SU-DHL-6 (cell line): Measurements from ENCODE around the gene TTLL1.
"Not testable (repeated sequence)": the region's sequence is repeated elsewhere in the genome, so short reads cannot be mapped to it uniquely, and the experiment has no call there.

ENCODE experiments used
- H2AFZ ChIP-seq: fragments of 200-600 bp; sonication (generic); 2 replicates; pipeline ENCODE4 v1.6.1; 2014; ENCODE audit warnings: low read depth, mild to moderate bottlenecking, moderate library complexity, mixed read lengths, antibody characterized with exemption, low read length; ENCODE audit not compliant: severe bottlenecking
- H3F3A ChIP-seq: fragments of 200-600 bp; shearing (Covaris generic); 2 replicates; pipeline ENCODE4 v1.6.0; 2016; ENCODE audit warnings: antibody characterized with exemption, mild to moderate bottlenecking; ENCODE audit not compliant: insufficient read depth
- H3K27ac ChIP-seq: fragments of 200-600 bp; sonication (generic); 2 replicates; pipeline ENCODE4 v1.5.1; 2016; ENCODE audit warnings: low read depth, mild to moderate bottlenecking, low read length, moderate library complexity, mixed read lengths
- H3K27me3 ChIP-seq: fragments of 200-600 bp; sonication (generic), shearing (Covaris generic); 2 replicates; pipeline ENCODE4 v1.6.0; 2014; ENCODE audit warnings: mild to moderate bottlenecking, low read length
- H3K36me3 ChIP-seq: fragments of 200-600 bp; sonication (generic); 2 replicates; pipeline ENCODE4 v1.6.1; 2014; ENCODE audit warnings: mild to moderate bottlenecking, low read length, mixed read lengths
- H3K4me2 ChIP-seq: fragments of 300-600, 200-600 bp; shearing (Covaris generic), sonication (generic); 2 replicates; pipeline ENCODE4 v1.6.0; 2014; ENCODE audit warnings: low read length, low read depth, mild to moderate bottlenecking; ENCODE audit not compliant: poor library complexity, severe bottlenecking
- H3K4me3 ChIP-seq: fragments of 200-600 bp; sonication (generic); 2 replicates; pipeline ENCODE4 v1.5.1; 2014; ENCODE audit warnings: antibody characterized with exemption, low read length, mild to moderate bottlenecking, mixed read lengths; ENCODE audit not compliant: insufficient read depth, poor library complexity, severe bottlenecking
- H3K79me2 ChIP-seq: fragments of 200-600 bp; sonication (generic); 2 replicates; pipeline ENCODE4 v1.6.1; 2014; ENCODE audit warnings: mild to moderate bottlenecking, low read length, moderate library complexity; ENCODE audit not compliant: insufficient read depth
- H3K9ac ChIP-seq: fragments of 200-600 bp; sonication (generic); 2 replicates; pipeline ENCODE4 v1.7.0; 2014; ENCODE audit warnings: mild to moderate bottlenecking, low read length
- H3K9me2 ChIP-seq: fragments of 200-600 bp; sonication (generic); replicated peaks from 2 replicates; pipeline ENCODE4 v1.6.1; 2014; ENCODE audit warnings: low read length; ENCODE audit not compliant: insufficient read depth
- H3K9me3 ChIP-seq: fragments of 200-600 bp; sonication (generic); 2 replicates; pipeline ENCODE4 v1.6.1; 2014; ENCODE audit warnings: low read length, mixed read lengths; ENCODE audit not compliant: insufficient read depth
- H4K20me1 ChIP-seq: fragments of 200-600 bp; sonication (generic); 2 replicates; pipeline ENCODE4 v1.6.1; 2014; ENCODE audit warnings: low read depth, mild to moderate bottlenecking, antibody characterized with exemption, low read length, moderate library complexity, mixed read lengths
- CTCF ChIP-seq: fragments of 200-600 bp; sonication (generic); IDR thresholded peaks from one replicate; pipeline ENCODE4 v1.5.1; 2017; ENCODE audit warnings: antibody characterized with exemption, mild to moderate bottlenecking, low read length, moderate library complexity; ENCODE audit not compliant: insufficient read depth, poor library complexity, severe bottlenecking
- EZH2phosphoT487 ChIP-seq: fragments of 200-600 bp; sonication (generic), shearing (Covaris generic); conservative IDR thresholded peaks from 2 replicates; pipeline ENCODE4 v1.6.1; 2018; ENCODE audit warnings: mild to moderate bottlenecking, antibody characterized with exemption, low read length, moderate library complexity, mixed read lengths

Gene TTLL1

GRCh38 chr22:43000441-43001175 is 88.6 kb downstream of the TTLL1 start:
- no peaks in the 10 kb centered on the region for H3K9me2 ChIP-seq
- no peak overlapping the region for H3K27ac ChIP-seq
- H3K9me3 ChIP-seq: no peaks in the 10 kb centered on the region
- H3K4me3 ChIP-seq: no peak overlapping the region
- no peaks in the 10 kb centered on the region for H3F3A ChIP-seq
- TF ChIP-seq EZH2phosphoT487: no peak
- H3K4me2 ChIP-seq: no peak overlapping the region
- no peaks in the 10 kb centered on the region for H3K36me3 ChIP-seq
- H3K79me2 ChIP-seq: peaks cover 68% of the 10 kb centered on the region
- no peaks in the 10 kb centered on the region for H3K27me3 ChIP-seq
- H3K9ac ChIP-seq: no peak overlapping the region
- peaks cover 9% of the 10 kb centered on the region; the same call in 1 of the 2 replicates for H4K20me1 ChIP-seq
- no peak overlapping the region for H2AFZ ChIP-seq

- no peaks in the 10 kb centered on the region for H3K9me3 ChIP-seq
- peaks cover 6% of the 10 kb centered on the region; the same call in 1 of the 2 replicates for H4K20me1 ChIP-seq
- H3K4me2 ChIP-seq: no peak overlapping the region
- H3K27ac ChIP-seq: no peak overlapping the region
- H2AFZ ChIP-seq: no peak overlapping the region
- H3F3A ChIP-seq: no peaks in the 10 kb centered on the region
- no peak overlapping the region for H3K9ac ChIP-seq
- H3K4me3 ChIP-seq: no peak overlapping the region
- H3K27me3 ChIP-seq: no peaks in the 10 kb centered on the region
- TF ChIP-seq EZH2phosphoT487 (no peak), CTCF (no peak)
- H3K9me2 ChIP-seq: no peaks in the 10 kb centered on the region
- peaks cover 60% of the 10 kb centered on the region for H3K79me2 ChIP-seq
- no peaks in the 10 kb centered on the region for H3K36me3 ChIP-seq
These were observed 91.6 kb downstream of the TTLL1 start for GRCh38 chr22:42997582-42998090.

- Histone ChIP-seq H2AFZ (no peak overlapping the region), H3K36me3 (no peaks in the 10 kb centered on the region), H3K4me2 (no peak overlapping the region), H4K20me1 (peaks cover 8% of the 10 kb centered on the region; the same call in 1 of the 2 replicates), H3K27ac (no peak overlapping the region), H3K9ac (no peak overlapping the region), H3K9me2 (no peaks in the 10 kb centered on the region), H3K4me3 (no peak overlapping the region), H3F3A (no peaks in the 10 kb centered on the region), H3K27me3 (no peaks in the 10 kb centered on the region), H3K79me2 (peaks cover 59% of the 10 kb centered on the region), H3K9me3 (no peaks in the 10 kb centered on the region)
- no peak for TF ChIP-seq EZH2phosphoT487
- no peak for TF ChIP-seq CTCF
These were observed 92.4 kb downstream of the TTLL1 start for GRCh38 chr22:42996646-42997365.

- H3K36me3 ChIP-seq, H3K9me2 ChIP-seq, H4K20me1 ChIP-seq, H3K4me3 ChIP-seq, H3F3A ChIP-seq, H3K9ac ChIP-seq, H3K27ac ChIP-seq, H3K4me2 ChIP-seq, H2AFZ ChIP-seq, H3K27me3 ChIP-seq, H3K9me3 ChIP-seq: not testable (repeated sequence)
- H3K79me2 ChIP-seq: peaks cover 57% of the 10 kb centered on the region
These were observed 93.5 kb downstream of the TTLL1 start for GRCh38 chr22:42995654-42996053.
